HG02973 (cell line): Measurements from ENCODE around the gene RNF152.
"Not testable (repeated sequence)": the region's sequence is repeated elsewhere in the genome, so short reads cannot be mapped to it uniquely, and the experiment has no call there.

Experiments used
- ATAC-seq: cut with Tn5 transposase; IDR thresholded peaks from one replicate; pipeline ENCODE4 v1.9.1; 2021; ENCODE audit warnings: moderate library complexity; ENCODE audit not compliant: unreplicated experiment

RNF152 gene

DNA sequence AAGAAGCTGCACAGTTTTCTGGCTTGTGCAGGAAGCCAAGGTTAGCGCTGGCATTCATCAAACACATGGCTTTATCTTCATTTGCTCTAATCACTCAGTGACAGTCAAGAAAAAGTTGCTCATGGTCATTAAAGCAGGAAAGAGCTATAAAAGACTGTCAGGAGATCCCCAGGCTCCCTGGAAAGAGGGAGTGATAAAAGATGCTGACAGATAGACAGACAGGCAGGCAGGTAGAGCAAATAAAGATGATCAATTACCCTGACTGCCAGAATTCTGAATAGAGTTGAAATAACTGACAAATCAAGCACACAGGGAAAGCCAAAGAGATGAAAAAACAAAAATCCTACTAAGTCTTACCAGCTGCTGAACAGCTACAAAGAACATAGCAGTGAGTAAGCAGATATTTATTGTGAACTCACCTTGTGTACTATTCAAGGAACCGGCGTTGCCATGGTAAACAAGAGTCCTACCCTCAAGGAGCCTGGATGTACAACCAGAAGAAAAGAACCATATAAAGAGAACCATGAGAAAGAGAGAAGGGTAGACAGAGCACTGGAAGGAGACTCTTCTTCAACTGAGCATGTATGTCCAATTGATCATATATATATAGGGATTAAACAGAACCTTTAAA is 68.0 kb downstream of the RNF152 start:
- ATAC-seq = no peak

DNA sequence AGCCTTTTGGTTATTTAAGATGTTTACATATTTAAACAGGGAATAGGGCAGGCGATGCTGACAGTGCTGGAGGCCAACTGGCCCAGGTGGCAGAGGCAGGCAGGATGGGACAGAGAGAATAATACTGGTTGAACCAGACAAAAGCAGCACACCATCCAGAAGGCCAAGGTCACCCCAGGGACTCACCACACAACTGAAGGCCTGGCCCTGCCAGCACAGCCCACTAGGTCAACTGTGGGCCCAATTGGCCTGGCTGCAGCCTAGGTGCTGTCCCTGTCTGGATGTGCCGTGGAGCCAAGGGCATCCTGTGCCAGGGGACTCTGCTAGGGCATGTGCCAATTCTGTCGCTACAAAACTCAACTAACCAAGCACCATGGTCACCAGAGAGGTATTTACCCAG is 69.2 kb downstream of the RNF152 start:
- ATAC-seq = no peak

DNA sequence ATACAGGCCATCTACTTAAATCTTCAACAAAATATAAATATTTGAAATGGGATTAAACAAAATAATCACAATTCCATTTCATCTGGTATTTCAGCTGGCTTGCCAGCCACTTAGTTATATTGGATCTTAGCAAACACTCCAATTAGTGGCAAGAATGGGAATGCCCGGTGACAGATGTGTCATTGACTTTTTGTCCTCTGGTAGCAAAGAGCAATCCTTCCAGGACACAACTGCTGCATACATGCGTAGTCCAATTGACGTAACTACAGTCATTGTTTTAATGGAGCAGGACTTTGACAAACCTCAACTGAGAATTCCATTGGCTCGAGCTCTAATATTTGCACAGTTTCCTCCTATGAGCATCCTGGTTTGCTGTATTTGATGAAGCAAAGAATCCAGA is 69.9 kb downstream of the RNF152 start:
- no peak for ATAC-seq

DNA sequence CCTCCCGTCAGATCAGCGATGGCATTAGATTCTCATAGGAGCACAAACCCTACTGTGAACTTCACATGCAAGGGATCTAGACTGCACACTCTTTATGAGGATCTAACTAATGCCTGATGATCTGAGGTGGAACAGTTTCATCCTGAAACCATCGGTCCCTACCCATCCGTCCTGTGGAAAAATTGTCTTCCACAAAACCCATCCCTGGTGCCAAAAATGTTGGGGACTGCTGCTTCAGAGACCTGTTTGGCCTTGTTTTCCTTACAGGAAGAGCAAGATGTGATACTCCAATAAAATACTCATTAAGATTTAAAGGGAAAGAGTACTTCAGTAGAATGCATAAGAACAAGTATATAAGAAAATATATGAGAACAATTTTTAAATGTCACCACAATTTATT is 71.1 kb downstream of the RNF152 start:
- ATAC-seq = no peak

DNA sequence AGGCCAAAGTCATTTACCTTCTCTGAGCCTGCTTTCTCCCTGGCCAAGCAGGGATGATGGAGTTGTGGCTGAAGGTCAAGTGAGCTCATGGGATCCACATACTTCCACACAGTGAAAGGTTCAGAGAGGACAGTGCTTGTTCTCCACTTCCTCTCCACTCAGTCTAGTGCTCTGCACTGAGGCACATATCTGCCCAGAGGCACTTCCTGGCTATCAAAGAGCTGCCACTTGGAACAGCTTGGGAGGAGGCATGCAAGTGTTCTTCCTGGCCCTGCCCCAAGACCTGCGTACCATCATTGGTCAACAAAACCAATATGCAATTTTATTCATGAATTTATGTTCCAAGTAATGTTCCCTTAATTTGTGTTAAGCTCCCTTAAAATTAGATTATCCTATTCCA is 71.9 kb downstream of the RNF152 start:
- ATAC-seq = no peak

DNA sequence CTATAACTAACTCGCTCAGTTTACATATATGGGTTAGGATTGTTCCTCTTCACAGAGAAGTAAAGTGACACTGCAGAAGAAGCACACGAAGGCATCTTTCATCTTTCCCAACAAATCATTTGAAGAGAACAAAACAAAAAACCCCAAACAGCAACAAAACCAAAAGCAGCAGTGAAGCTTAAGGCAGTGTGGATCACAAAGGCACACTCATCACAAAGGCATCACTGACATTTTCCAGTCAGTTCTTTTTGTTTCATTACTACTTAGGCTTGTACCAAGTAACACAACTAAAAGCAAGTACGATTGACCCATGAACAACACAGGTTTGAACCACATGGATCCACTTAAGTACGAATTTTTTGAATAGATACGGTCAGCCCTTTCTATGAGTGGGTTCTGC is 75.7 kb downstream of the RNF152 start:
- ATAC-seq = no peak

DNA sequence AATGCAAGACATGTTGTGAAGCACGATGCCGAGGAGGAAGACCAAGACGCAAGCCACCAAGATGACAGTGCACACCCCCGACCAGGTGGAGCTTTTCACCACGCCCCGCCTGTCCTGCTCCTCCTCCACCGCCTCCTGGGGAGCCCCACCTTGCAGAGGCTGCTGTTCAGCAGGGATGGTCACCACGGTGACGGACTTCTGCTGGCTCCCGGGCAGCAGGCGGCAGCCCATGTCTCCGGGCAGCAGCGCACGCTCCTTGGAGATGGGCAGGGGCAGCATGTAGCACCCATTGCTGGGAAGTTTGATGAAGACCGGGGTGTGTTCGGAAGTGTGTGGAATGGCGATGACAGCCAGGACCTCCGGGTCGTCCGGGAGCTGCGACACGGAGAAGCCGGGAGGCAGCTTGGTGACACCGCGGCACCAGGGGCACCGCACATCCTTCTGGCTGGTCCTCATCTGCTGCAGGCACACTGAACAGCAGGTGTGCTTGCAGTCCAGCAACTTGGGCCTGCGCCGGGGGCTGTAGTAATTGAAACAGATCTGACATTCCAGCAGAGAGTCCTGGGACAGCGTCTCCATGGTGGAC is 76.8 kb downstream of the RNF152 start:
- ATAC-seq = no peak

DNA sequence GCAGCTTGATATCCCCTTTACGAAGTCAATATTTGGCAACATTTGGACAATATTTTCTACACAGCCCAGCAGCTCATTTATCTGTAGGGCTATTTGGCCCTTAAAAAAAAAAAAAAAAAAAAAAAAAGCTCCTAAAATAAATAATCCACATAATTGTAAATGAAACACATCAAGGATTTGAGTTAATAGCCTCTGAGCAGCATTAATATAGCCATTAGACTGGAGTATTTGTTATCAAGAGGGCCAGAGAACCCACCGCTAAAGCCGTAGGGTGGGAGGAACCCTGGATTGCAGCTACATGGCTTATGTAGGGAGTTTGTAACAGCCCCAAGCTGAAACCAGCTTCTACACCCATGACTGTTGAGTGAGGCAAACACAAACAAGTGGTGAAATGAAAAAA is 84.5 kb downstream of the RNF152 start:
- no peak for ATAC-seq

DNA sequence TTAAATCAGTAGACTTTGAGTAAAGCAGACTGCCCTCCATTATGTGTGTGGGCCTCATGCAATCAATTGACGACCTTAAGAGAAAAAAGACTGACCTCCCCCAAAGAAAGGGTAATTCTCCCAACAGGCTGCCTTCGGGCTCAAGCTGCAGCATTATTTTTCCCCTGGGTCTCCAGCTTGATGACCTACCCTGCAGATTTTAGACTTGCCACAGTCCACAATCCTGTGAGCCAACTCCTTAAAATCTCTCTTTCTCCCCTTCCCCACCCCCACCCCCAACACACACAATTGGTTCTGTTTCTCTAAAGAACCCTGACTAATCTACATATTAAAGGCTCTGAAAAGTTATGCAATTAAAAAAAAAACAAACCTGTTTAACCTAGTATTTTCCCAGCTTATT is 89.4 kb downstream of the RNF152 start:
- no peak for ATAC-seq

DNA sequence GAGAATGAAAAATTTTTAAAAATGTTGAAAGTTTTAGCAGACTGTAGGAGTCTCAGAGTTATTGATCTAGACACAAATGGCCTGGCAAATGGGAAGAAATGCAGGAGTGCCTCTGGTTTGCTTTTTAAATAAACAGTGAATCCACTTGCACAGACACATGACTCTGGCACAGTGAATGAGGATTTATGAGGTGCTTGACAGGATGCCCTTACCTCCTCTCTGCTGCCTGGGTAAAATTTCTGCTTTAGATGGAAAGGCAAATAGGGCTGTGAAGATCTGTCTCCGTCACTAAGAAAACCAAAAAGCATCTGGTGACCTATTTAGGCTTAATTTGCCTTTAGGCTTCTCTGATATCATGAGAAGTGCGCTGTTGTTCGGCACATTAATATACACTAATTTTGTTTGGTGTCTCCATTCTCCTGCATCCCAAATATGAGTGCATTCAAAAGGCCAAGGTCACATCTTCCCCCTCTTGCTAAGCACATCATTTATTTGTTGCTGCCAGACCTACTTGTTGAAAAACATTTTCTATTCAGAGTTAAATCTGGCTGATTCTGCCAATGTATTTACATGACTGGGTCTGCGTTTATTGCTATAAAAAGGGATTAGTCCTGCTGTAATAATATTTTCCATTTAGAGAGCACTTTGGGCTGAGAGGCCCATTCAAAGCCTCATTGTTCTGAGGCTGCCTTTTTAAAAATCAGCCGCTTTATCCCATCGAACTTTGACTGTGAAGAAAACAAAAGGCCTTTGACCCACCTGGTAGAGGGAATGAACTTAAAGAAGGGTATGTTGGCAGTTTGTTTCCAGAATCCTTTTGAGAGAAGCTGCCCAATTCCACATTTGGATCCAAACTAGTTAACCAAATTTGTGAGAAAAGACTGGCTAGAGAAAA is 94.9 kb downstream of the RNF152 start:
- ATAC-seq = no peak

DNA sequence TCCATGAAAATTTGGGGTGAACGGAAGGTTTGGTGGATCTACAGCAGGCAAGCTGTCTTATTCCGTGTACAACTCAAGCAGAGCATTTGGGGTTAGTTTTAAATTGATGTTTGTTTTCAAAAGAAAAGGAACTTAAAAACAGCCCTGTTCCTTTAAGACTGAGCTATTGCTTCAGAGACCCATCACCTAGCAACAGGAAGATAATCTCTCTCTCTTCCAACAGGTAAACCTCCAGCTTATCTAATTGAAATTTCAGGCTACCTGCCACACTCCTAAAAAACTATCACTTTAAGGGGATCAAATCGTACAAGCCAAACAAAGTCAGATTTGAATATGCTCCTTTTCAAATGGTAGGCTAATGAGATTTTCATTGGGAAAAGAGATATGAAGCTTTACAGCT is 101.8 kb downstream of the RNF152 start:
- ATAC-seq = no peak

DNA sequence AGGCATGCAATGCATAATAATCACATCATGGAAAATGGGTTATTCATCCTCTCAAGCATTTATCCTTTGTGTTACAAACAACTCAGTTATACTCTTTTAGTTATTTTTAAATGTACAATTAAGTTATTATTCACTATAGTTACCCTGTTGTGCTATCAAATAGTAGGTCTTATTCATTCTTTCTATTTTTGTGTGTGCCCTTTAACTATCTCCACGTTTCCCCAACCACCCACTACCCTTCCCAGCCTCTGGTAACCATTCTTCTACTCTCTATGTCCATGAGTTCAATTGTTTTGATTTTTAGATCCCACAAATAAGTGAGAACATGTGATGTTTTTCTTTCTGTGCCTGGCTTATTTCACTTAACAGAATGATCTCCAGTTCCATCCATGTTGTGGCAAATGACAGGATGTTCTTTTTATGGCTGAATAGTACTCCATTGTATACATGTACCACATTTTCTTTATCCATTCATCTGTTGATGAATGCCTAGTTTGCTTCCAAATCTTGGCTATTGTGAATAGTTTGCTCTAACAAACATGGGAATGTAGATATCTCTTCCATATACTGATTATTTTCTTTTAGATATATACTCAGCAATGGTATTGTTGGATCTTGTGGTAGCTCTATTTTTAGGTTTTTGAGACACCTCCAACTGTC is 105.7 kb downstream of the RNF152 start:
- ATAC-seq = not testable (repeated sequence)

DNA sequence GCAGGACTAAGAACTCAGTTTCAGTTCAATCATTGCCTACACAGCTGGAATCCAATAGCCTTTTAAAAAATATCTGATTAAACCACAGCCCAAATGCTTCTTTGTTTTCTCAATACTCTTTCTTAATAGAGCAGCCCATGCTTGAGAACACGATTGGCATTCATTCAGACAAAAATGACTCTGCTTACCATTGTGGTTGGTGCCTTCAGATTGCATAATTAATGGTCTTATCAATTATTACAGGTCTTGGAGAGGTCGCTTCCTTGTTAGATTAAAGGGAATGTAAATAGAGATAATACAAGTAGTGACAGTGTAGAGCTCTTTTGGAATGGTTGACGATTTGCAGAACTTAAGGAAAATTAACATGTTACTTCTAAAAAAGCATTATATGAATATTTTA is 107.2 kb downstream of the RNF152 start:
- ATAC-seq = no peak

DNA sequence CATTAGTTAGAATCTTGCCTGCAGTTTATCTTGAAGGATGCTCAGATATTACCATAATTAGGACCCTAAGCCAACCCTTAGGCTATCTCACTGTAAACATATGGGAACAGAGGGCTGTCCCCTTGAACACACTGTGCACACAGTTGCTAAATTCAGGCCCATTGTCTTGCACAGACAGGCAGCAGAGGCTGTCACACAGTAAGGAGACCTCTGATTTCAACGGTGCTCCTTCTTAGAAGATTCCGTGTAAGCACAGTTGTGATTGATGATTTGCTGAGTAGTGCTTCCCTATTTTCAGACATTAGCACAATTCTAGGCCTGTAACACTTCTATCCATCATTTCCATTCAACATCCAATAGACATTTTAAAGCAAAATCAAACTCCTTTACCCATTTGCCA is 108.0 kb downstream of the RNF152 start:
- ATAC-seq = no peak

DNA sequence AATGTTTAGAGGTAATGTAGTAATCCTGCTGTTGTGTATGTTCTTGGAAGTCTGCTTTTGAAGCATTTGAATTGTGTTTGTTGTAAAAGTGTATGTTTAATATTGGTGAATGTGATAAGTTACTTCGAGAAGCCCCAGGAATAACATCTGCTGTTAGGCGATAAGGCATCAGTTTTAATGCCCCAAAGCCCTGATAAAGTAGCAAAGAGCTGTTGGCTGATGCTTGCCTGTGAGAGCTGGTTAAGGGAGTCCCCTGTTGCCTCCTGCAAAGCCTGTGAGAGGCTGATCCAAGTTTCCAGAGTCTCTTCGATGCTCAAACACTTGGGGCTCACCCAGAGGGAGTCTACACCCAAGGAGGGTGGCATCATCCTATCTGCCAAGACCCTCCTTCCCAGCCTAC is 110.3 kb downstream of the RNF152 start:
- ATAC-seq = no peak

DNA sequence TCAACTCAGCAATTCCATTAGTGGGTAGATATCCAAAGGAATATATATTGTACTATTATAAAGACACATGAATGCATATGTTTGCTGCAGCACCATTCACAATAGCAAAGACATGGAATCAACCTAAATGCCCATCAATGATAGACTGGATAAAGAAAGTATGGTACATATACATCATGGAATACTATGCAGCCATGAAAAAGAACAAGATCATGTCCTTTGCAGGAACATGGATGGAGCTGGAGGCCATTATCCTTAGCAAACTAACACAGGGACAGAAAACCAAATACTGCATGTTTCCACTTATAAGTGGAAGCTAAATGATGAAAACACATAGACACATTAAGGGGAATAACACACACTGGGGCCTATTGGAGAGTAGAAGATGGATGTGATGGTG is 116.6 kb downstream of the RNF152 start:
- not testable (repeated sequence) for ATAC-seq

DNA sequence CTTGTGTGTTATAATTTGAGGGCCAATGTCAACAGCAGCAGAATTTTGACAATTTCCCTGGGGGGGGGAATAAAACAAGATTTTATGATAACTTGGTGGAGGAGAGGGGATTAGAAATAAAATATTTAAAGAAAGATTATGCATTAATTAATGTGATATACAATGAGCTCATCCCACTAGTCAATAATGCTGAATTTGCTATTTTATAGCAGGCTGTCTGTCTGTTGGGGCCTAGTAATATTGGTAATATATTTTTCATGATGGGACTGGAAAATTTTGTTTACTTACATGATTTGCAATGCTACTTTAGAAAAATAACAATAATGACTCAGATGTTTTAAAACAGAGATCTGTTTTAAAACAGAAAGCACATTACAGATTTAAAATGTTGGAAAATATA is 118.0 kb downstream of the RNF152 start:
- ATAC-seq = no peak

DNA sequence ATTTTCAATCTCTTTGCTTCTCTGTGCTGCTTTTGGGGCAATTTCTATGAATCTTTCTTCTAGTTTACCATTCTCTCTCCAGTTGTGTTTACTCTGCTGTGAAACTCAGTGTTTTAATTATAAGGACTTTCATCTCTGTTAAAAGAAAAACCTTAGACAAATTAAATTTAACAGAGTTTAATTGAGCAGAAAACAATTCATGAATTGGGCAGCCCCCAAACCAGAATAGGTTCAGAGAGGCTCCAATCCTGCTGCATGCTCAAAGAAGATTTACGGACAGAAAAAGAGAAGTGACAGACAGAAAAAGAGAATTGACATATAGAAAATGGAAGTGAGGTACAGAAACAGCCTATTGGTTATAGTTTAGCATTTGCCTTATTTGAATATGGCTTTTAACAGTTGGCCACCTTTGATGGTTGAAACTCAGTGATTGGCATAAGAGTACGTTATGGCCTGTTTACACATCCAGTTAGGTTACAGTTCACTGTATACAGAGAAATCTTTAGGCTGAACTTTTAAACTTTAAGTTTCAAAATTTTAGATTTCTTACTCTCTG is 120.4 kb downstream of the RNF152 start:
- no peak for ATAC-seq

DNA sequence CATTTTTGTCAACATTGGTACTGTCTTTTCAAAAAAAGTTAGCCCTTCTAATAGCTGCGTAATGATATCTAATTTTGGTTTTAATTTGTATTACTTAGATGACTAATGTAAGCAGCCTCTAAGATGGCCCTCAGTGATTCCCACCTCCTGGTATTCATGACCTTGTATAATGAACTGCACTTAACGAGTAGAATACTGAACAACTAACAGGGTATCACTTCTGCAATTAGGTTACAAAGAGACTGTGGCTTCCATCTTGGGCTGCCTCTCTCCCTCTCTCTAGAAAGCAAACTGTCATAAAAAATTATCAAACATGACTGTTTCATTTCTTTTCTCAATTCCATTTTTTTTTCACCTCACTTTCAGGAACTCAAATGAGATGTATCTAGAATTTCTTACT is 120.9 kb downstream of the RNF152 start:
- ATAC-seq = no peak

DNA sequence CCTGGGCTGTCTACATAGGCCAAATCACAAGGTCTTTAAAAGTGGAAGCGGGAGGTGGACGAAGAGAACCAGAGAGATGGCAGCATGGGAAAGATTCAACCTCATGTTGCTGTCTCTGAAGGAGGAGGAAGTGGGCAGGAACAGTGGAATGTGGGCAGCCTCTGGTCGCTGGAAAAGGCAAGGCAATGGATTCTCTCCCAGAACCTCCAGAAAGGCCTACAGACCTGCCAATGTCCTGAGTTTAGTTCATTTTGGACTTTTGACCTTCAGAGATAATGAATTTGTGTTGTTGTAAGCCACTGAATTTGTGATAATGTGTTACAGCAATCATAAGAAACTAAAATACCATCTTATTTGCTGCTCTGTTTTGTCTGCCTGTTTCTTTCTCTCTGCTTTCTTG is 122.5 kb downstream of the RNF152 start:
- no peak for ATAC-seq

DNA sequence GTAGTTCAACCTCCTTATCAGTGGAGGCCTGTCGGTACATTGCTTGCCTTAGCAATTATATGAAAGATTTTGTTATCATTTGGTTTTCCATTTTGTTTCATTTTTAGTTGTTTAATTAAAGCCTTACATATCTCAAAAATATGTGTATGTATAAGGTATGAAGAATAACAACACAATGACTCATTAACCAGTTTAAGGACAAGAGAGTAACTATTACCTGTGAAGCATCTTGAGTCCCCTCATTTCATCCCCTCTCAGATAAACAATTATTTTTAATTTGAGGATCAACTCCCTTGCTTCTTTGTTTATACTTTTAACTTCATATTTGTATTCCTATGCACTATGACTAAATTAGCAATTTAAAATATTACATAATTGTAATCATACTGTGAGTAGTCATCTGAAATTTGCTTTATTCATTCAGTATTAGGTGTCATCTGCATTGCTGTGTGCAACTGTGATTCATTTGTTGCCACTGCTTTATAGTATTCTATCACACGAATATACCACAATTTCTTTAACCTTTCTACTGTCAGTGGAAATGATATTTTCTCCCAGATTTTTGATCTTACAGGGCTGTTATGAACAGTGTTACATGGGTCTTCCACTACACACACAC is 126.4 kb downstream of the RNF152 start:
- no peak for ATAC-seq
